ENCODE data around the gene OR10V1. TPM values are rescaled to one million over a fixed set of nuclear protein-coding genes. Genes with fewer than 3 reads are reported as not detected.
A peak's percentile ranks its signal among the peaks of the same experiment; 100 is the strongest.

Gene OR10V1
- total RNA-seq, 1 experiment from 2014 or later, result not detected

DNA sequence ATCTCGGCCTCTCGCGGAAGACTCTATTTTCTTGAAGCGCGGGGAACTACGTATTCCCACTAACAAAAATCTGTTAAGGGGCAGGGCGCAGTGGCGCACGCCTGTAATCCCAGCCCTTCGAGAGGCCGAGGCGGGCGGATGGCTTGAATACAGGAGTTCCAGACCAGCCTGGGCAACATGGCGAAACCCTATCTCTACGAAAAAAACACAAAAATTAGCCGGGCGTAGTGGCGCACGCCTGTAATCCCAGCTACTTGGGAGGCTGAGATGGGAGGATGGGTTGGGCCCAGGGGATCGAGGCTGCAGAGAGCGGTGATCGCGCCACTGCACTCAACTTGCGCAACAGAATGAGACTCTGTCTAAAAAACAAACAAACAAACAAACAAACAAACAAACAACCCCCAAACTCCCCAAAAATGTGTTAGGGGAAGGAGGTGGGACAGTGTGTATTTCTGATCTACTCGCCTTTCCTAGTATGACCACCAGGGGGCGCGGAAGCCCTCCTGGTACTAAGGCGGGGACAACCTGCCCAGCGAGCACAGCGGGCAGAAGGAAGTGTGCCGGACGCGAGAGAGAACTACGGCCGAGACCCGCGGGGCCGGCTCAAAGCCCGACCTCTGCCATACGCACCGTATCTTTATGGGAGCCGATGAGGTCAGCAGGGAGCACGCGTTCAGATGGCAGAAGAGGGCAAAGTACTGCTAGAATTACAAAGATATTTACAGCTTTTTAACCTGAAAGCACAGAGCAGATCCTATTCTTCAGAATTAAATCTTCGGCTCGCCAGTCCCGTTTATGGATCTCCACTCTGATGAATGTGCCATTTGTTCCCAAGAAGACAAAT lies 40.2 kb upstream of the OR10V1 start:
- H2AFZ ChIP-seq (ENCODE audit: low read length), result peak overlapping the region; percentile 97
- no peaks in the 10 kb centered on the region for H3K9me3 ChIP-seq (ENCODE audit: low read length)
- POLR2A ChIA-PET (ENCODE audit: unreplicated experiment), result interaction anchor here (0.7 to 0.8 kb wide), 2 partner anchors 22 to 85 kb away, joined by 3 to 6 read pairs; partner anchors contain the start of gene PATL1
- no peaks in the 10 kb centered on the region for H3K36me3 ChIP-seq (ENCODE audit: low read depth, low read length)
- H3K9ac ChIP-seq (ENCODE audit: low read length), result 0 out of 2 replicates have a peak overlapping the region, but pooled peaks have one; percentile 81
- H3K79me2 ChIP-seq (ENCODE audit: low read length), result peaks cover 30% of the 10 kb centered on the region
- no peaks in the 10 kb centered on the region for H3K27me3 ChIP-seq (ENCODE audit: low read length)
- peak; percentile 90 for DNase-seq
- no peaks in the 10 kb centered on the region for H3F3A ChIP-seq (ENCODE audit: low read length, unreplicated experiment)
- ATAC-seq, result peak; percentile 26
- CTCF ChIA-PET, result interaction anchor here (1.1 to 2.3 kb wide), 2 partner anchors 48 to 57 kb away, joined by 3 to 29 read pairs; partner anchors contain the start of gene MRPL16
- peak overlapping the region; percentile 92 for H3K4me3 ChIP-seq (ENCODE audit: low read length)
- no peak for TF ChIP-seq EZH2phosphoT487 (IDR thresholded peaks at IDR 0.05; ENCODE audit: borderline replicate concordance, low read length)
- TF ChIP-seq, protein P1, sequence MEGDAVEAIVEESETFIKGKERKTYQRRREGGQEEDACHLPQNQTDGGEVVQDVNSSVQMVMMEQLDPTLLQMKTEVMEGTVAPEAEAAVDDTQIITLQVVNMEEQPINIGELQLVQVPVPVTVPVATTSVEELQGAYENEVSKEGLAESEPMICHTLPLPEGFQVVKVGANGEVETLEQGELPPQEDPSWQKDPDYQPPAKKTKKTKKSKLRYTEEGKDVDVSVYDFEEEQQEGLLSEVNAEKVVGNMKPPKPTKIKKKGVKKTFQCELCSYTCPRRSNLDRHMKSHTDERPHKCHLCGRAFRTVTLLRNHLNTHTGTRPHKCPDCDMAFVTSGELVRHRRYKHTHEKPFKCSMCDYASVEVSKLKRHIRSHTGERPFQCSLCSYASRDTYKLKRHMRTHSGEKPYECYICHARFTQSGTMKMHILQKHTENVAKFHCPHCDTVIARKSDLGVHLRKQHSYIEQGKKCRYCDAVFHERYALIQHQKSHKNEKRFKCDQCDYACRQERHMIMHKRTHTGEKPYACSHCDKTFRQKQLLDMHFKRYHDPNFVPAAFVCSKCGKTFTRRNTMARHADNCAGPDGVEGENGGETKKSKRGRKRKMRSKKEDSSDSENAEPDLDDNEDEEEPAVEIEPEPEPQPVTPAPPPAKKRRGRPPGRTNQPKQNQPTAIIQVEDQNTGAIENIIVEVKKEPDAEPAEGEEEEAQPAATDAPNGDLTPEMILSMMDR (conservative IDR thresholded peaks at IDR 0.05; ENCODE audit: low read depth, low read length), result peak; percentile 96
- TF ChIP-seq EZH2 (IDR thresholded peaks at IDR 0.05; ENCODE audit: low read length, unreplicated experiment), result no peak
- intact Hi-C loops (cut with micrococcal nuclease), result loop anchor here (1.0 to 10.0 kb wide), 6 partner anchors 22 to 199 kb away; partner anchors contain the start of genes MRPL16 and PATL1
- H3K9me2 ChIP-seq (replicated peaks; ENCODE audit: low read length), result no peaks in the 10 kb centered on the region
- no peak overlapping the region for H3K27ac ChIP-seq (ENCODE audit: low read length)
- BruUV-seq (replicated peaks), result no TSS peak
- H4K20me1 ChIP-seq (ENCODE audit: low read length), result peaks cover 29% of the 10 kb centered on the region
- H3K4me1 ChIP-seq (ENCODE audit: insufficient read depth, low read length), result peaks cover 20% of the 10 kb centered on the region
- H3K4me2 ChIP-seq (ENCODE audit: low read length), result peak overlapping the region; percentile 98

DNA sequence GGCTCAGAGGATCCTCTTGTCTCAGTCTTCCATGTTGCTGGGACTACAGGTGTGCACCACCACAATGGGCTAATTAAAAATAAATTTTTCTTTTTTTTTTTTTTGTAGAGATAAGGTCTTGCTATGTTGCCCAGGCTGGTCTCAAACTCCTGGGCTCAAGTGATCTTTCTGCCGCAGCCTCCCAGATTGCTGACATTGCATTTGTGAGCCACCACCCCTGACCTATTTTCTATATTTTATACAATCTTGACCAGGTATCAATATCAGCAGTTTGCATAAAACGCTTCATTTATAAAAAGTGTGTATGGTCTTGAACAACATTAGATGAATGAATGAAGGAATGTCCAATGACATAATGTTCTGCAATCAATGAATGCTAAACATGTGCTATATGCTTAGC lies 32.5 kb upstream of the OR10V1 start:
- no peaks in the 10 kb centered on the region for H3K4me1 ChIP-seq (ENCODE audit: insufficient read depth, low read length)
- no peaks in the 10 kb centered on the region for H3K36me3 ChIP-seq (ENCODE audit: low read depth, low read length)
- TF ChIP-seq EZH2 (IDR thresholded peaks at IDR 0.05; ENCODE audit: low read length, unreplicated experiment) (no peak), EZH2phosphoT487 (IDR thresholded peaks at IDR 0.05; ENCODE audit: borderline replicate concordance, low read length) (no peak)
- TF ChIP-seq, protein P1 (conservative IDR thresholded peaks at IDR 0.05; ENCODE audit: low read depth, low read length), result no peak
- H2AFZ ChIP-seq (ENCODE audit: low read length), result no peak overlapping the region
- H3K79me2 ChIP-seq (ENCODE audit: low read length), result no peaks in the 10 kb centered on the region
- H4K20me1 ChIP-seq (ENCODE audit: low read length), result no peaks in the 10 kb centered on the region
- intact Hi-C loops (cut with micrococcal nuclease), result no loop called here
- no TSS peak for BruUV-seq (replicated peaks)
- DNase-seq (no peak), ATAC-seq (no peak)
- peaks cover 21% of the 10 kb centered on the region for H3K27me3 ChIP-seq (ENCODE audit: low read length)
- H3K9me2 ChIP-seq (replicated peaks; ENCODE audit: low read length), result no peaks in the 10 kb centered on the region
- ChIA-PET CTCF (no interaction called here), POLR2A (ENCODE audit: unreplicated experiment) (no interaction called here)
- H3F3A ChIP-seq (ENCODE audit: low read length, unreplicated experiment), result no peaks in the 10 kb centered on the region
- H3K4me2 ChIP-seq (ENCODE audit: low read length), result no peak overlapping the region
- no peaks in the 10 kb centered on the region for H3K9me3 ChIP-seq (ENCODE audit: low read length)
- H3K27ac ChIP-seq (ENCODE audit: low read length), result no peak overlapping the region
- no peak overlapping the region for H3K9ac ChIP-seq (ENCODE audit: low read length)
- no peak overlapping the region for H3K4me3 ChIP-seq (ENCODE audit: low read length)

All from PC-3 (cell line).